GM23338 (cell line): Measurements from ENCODE around the gene TMEM107. TPM values are rescaled to one million over a fixed set of nuclear protein-coding genes. Genes with fewer than 3 reads are reported as not detected.

Experiments
- EZH2 ChIP-seq: fragments of 200-600 bp; sonication (generic); IDR thresholded peaks from one replicate; pipeline ENCODE4 v1.8.0; 2017; ENCODE audit warnings: antibody characterized with exemption, mild to moderate bottlenecking, low read depth; ENCODE audit not compliant: unreplicated experiment
- NANOG ChIP-seq: IDR thresholded peaks from 2 replicates; pipeline ENCODE4 v1.6.1; 2016; ENCODE audit warnings: antibody characterized with exemption, borderline replicate concordance
- STAT1 ChIP-seq: IDR thresholded peaks from one replicate; pipeline ENCODE4 v1.6.1; 2016; ENCODE audit warnings: antibody characterized with exemption; ENCODE audit not compliant: unreplicated experiment
- ZNF114 ChIP-seq: fragments of 250-450 bp; sonication (Bioruptor Pico); IDR thresholded peaks from 2 replicates; pipeline ENCODE4 v1.5.0; 2020; ENCODE audit warnings: mild to moderate bottlenecking, moderate library complexity
- ZNF331 ChIP-seq: fragments of 250-450 bp; sonication (Bioruptor Pico); IDR thresholded peaks from 2 replicates; pipeline ENCODE4 v1.5.0; 2020; ENCODE audit warnings: low read depth, mild to moderate bottlenecking, moderate library complexity
- polyA plus RNA-seq: library from polyadenylated mRNA; unstranded; fragments of >200 nt; fragmentation: Nextera tagmentation; extraction: Ambion mirVana; gene quantifications from 2 replicates; pipeline ENCODE4 v1.2.1, GENCODE V29; 2016
- total RNA-seq: library from RNA; depleted of rRNA; stranded (reverse); fragments of >200 nt; shearing (Covaris generic); gene quantifications from 2 replicates; pipeline ENCODE4 v1.2.3, GENCODE V29; 2014
- TF ChIP-seq, protein P1 (sequence below): fragments of 250-450 bp; sonication (Bioruptor Pico); IDR thresholded peaks from 2 replicates; pipeline ENCODE4 v1.5.0; 2020; ENCODE audit warnings: mild to moderate bottlenecking, moderate library complexity
- TF ChIP-seq, protein P2 (sequence below), 2 experiments: fragments of 200-600 bp in 1 of 2; sonication (generic) in 1 of 2; conservative IDR thresholded peaks; 2 replicates each; pipeline versions ENCODE4 v1.5.1 to v1.6.1; 2016 to 2017; ENCODE audit warnings: antibody characterized with exemption in 2 of 2, low read depth in 2 of 2, mild to moderate bottlenecking in 2 of 2, moderate library complexity in 1 of 2
- TF ChIP-seq, protein P3 (sequence below): IDR thresholded peaks from 2 replicates; pipeline ENCODE4 v1.6.1; 2016; ENCODE audit warnings: antibody characterized with exemption

The TMEM107 gene
- total and polyA plus RNA-seq, 2 experiments from 2014 or later, result 10.8 to 20.4 TPM

DNA sequence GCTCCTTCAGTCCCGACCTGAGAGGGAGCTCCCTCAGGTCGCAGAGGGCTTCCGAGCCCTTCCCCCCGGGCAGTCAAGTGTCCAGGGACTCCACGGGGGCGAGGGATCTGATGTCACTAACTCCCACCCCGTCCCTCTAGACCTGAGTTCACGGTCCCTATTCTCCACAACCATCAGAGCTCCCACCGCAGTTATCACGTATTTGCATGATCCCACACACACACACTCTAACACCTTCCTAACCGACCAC, 20.3 kb downstream of the TMEM107 start (continued):
- TF ChIP-seq, protein P1, sequence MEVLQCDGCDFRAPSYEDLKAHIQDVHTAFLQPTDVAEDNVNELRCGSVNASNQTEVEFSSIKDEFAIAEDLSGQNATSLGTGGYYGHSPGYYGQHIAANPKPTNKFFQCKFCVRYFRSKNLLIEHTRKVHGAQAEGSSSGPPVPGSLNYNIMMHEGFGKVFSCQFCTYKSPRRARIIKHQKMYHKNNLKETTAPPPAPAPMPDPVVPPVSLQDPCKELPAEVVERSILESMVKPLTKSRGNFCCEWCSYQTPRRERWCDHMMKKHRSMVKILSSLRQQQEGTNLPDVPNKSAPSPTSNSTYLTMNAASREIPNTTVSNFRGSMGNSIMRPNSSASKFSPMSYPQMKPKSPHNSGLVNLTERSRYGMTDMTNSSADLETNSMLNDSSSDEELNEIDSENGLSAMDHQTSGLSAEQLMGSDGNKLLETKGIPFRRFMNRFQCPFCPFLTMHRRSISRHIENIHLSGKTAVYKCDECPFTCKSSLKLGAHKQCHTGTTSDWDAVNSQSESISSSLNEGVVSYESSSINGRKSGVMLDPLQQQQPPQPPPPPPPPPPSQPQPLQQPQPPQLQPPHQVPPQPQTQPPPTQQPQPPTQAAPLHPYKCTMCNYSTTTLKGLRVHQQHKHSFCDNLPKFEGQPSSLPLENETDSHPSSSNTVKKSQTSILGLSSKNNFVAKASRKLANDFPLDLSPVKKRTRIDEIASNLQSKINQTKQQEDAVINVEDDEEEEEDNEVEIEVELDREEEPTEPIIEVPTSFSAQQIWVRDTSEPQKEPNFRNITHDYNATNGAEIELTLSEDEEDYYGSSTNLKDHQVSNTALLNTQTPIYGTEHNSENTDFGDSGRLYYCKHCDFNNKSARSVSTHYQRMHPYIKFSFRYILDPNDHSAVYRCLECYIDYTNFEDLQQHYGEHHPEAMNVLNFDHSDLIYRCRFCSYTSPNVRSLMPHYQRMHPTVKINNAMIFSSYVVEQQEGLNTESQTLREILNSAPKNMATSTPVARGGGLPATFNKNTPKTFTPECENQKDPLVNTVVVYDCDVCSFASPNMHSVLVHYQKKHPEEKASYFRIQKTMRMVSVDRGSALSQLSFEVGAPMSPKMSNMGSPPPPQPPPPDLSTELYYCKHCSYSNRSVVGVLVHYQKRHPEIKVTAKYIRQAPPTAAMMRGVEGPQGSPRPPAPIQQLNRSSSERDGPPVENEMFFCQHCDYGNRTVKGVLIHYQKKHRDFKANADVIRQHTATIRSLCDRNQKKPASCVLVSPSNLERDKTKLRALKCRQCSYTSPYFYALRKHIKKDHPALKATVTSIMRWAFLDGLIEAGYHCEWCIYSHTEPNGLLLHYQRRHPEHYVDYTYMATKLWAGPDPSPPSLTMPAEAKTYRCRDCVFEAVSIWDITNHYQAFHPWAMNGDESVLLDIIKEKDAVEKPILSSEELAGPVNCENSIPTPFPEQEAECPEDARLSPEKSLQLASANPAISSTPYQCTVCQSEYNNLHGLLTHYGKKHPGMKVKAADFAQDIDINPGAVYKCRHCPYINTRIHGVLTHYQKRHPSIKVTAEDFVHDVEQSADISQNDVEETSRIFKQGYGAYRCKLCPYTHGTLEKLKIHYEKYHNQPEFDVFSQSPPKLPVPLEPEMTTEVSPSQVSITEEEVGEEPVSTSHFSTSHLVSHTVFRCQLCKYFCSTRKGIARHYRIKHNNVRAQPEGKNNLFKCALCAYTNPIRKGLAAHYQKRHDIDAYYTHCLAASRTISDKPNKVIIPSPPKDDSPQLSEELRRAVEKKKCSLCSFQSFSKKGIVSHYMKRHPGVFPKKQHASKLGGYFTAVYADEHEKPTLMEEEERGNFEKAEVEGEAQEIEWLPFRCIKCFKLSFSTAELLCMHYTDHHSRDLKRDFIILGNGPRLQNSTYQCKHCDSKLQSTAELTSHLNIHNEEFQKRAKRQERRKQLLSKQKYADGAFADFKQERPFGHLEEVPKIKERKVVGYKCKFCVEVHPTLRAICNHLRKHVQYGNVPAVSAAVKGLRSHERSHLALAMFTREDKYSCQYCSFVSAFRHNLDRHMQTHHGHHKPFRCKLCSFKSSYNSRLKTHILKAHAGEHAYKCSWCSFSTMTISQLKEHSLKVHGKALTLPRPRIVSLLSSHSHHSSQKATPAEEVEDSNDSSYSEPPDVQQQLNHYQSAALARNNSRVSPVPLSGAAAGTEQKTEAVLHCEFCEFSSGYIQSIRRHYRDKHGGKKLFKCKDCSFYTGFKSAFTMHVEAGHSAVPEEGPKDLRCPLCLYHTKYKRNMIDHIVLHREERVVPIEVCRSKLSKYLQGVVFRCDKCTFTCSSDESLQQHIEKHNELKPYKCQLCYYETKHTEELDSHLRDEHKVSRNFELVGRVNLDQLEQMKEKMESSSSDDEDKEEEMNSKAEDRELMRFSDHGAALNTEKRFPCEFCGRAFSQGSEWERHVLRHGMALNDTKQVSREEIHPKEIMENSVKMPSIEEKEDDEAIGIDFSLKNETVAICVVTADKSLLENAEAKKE, result no peak
- TF ChIP-seq EZH2 (no peak), ZNF114 (no peak), NANOG (no peak), ZNF331 (CRISPR knock-in tag) (no peak), STAT1 (no peak)
- TF ChIP-seq, protein P2, sequence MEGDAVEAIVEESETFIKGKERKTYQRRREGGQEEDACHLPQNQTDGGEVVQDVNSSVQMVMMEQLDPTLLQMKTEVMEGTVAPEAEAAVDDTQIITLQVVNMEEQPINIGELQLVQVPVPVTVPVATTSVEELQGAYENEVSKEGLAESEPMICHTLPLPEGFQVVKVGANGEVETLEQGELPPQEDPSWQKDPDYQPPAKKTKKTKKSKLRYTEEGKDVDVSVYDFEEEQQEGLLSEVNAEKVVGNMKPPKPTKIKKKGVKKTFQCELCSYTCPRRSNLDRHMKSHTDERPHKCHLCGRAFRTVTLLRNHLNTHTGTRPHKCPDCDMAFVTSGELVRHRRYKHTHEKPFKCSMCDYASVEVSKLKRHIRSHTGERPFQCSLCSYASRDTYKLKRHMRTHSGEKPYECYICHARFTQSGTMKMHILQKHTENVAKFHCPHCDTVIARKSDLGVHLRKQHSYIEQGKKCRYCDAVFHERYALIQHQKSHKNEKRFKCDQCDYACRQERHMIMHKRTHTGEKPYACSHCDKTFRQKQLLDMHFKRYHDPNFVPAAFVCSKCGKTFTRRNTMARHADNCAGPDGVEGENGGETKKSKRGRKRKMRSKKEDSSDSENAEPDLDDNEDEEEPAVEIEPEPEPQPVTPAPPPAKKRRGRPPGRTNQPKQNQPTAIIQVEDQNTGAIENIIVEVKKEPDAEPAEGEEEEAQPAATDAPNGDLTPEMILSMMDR (conservative IDR thresholded peaks at IDR 0.05; ENCODE audit: low read depth in 2 of 2), result no peak
- TF ChIP-seq, protein P3, sequence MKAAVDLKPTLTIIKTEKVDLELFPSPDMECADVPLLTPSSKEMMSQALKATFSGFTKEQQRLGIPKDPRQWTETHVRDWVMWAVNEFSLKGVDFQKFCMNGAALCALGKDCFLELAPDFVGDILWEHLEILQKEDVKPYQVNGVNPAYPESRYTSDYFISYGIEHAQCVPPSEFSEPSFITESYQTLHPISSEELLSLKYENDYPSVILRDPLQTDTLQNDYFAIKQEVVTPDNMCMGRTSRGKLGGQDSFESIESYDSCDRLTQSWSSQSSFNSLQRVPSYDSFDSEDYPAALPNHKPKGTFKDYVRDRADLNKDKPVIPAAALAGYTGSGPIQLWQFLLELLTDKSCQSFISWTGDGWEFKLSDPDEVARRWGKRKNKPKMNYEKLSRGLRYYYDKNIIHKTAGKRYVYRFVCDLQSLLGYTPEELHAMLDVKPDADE, result no peak
